Duodenal mucosa (tissue), 2 donors: ENCODE results near the gene MAP2.

ENCODE experiments used
- H3K27ac ChIP-seq: one replicate; pipeline ENCODE4 v1.7.0; 2013; ENCODE audit warnings: low read depth, low read length
- H3K27me3 ChIP-seq, 2 donors: one replicate each; pipeline ENCODE4 v1.7.0; 2013; ENCODE audit warnings: low read length in 2 of 2, control low read depth in 1 of 2; ENCODE audit not compliant: insufficient read depth in 2 of 2, control insufficient read depth in 1 of 2
- H3K36me3 ChIP-seq, 2 donors: one replicate each; pipeline ENCODE4 v1.7.0; 2013; ENCODE audit warnings: low read length in 2 of 2, control low read depth in 1 of 2; ENCODE audit not compliant: insufficient read depth in 2 of 2, control insufficient read depth in 1 of 2
- H3K4me1 ChIP-seq, 2 donors: one replicate each; pipeline ENCODE4 v1.7.0; 2013; ENCODE audit warnings: low read length in 2 of 2, control low read depth in 1 of 2; ENCODE audit not compliant: insufficient read depth in 2 of 2, control insufficient read depth in 1 of 2
- H3K4me3 ChIP-seq, 2 donors: one replicate each; pipeline ENCODE4 v1.7.0; 2013; ENCODE audit warnings: low read length in 2 of 2, low read depth in 1 of 2
- H3K9ac ChIP-seq, 2 donors: one replicate each; pipeline ENCODE4 v1.7.0; 2013; ENCODE audit warnings: low read length in 2 of 2, low read depth in 1 of 2
- H3K9me3 ChIP-seq, 2 donors: one replicate each; pipeline ENCODE4 v1.7.0; 2013; ENCODE audit warnings: low read length in 2 of 2, control low read depth in 1 of 2; ENCODE audit not compliant: control insufficient read depth in 1 of 2

The MAP2 gene

GRCh38 chr2:209685963-209686362, 262.1 kb downstream of the MAP2 start:
- Histone ChIP-seq H3K9ac (no peak overlapping the region), H3K36me3 (no peaks in the 10 kb centered on the region), H3K27ac (no peak overlapping the region), H3K4me3 (no peak overlapping the region), H3K27me3 (no peaks in the 10 kb centered on the region), H3K4me1 (no peaks in the 10 kb centered on the region), H3K9me3 (no peaks in the 10 kb centered on the region)

- Histone ChIP-seq H3K9ac (no peak overlapping the region), H3K4me3 (no peak overlapping the region), H3K9me3 (no peaks in the 10 kb centered on the region), H3K27ac (no peak overlapping the region), H3K4me1 (no peaks in the 10 kb centered on the region), H3K27me3 (no peaks in the 10 kb centered on the region), H3K36me3 (no peaks in the 10 kb centered on the region)
These were observed 262.6 kb downstream of the MAP2 start for GRCh38 chr2:209686448-209686847.

GRCh38 chr2:209687323-209687969, 263.6 kb downstream of the MAP2 start:
- Histone ChIP-seq H3K9ac (no peak overlapping the region), H3K27me3 (no peaks in the 10 kb centered on the region), H3K4me3 (no peak overlapping the region), H3K36me3 (no peaks in the 10 kb centered on the region), H3K9me3 (no peaks in the 10 kb centered on the region), H3K4me1 (no peaks in the 10 kb centered on the region), H3K27ac (no peak overlapping the region)

GRCh38 chr2:209688385-209688784, 264.5 kb downstream of the MAP2 start:
- H3K9ac ChIP-seq = no peak overlapping the region
- H3K9me3 ChIP-seq = no peaks in the 10 kb centered on the region
- H3K27me3 ChIP-seq = no peaks in the 10 kb centered on the region
- no peaks in the 10 kb centered on the region for H3K36me3 ChIP-seq
- no peak overlapping the region for H3K27ac ChIP-seq
- H3K4me1 ChIP-seq = no peaks in the 10 kb centered on the region
- no peak overlapping the region for H3K4me3 ChIP-seq

- Histone ChIP-seq H3K9ac (no peak overlapping the region), H3K9me3 (no peaks in the 10 kb centered on the region), H3K4me1 (no peaks in the 10 kb centered on the region), H3K36me3 (no peaks in the 10 kb centered on the region), H3K4me3 (no peak overlapping the region), H3K27ac (no peak overlapping the region), H3K27me3 (no peaks in the 10 kb centered on the region)
These were observed 266.3 kb downstream of the MAP2 start for GRCh38 chr2:209690029-209690754.

GRCh38 chr2:209694748-209695147, 270.9 kb downstream of the MAP2 start:
- Histone ChIP-seq H3K36me3 (no peaks in the 10 kb centered on the region), H3K27me3 (no peaks in the 10 kb centered on the region), H3K4me3 (no peak overlapping the region), H3K9ac (no peak overlapping the region), H3K27ac (no peak overlapping the region), H3K4me1 (no peaks in the 10 kb centered on the region), H3K9me3 (no peaks in the 10 kb centered on the region)

GRCh38 chr2:209696836-209697711, 273.2 kb downstream of the MAP2 start:
- no peak overlapping the region for H3K4me3 ChIP-seq
- H3K9me3 ChIP-seq = no peaks in the 10 kb centered on the region
- H3K27me3 ChIP-seq = no peaks in the 10 kb centered on the region
- no peak overlapping the region for H3K9ac ChIP-seq
- no peaks in the 10 kb centered on the region for H3K4me1 ChIP-seq
- H3K27ac ChIP-seq = no peak overlapping the region
- H3K36me3 ChIP-seq = no peaks in the 10 kb centered on the region

GRCh38 chr2:209702775-209703174, 278.9 kb downstream of the MAP2 start:
- H3K27ac ChIP-seq = no peak overlapping the region
- H3K9me3 ChIP-seq = no peaks in the 10 kb centered on the region
- H3K27me3 ChIP-seq = no peaks in the 10 kb centered on the region
- no peak overlapping the region for H3K9ac ChIP-seq
- no peaks in the 10 kb centered on the region for H3K36me3 ChIP-seq
- no peak overlapping the region for H3K4me3 ChIP-seq
- no peaks in the 10 kb centered on the region for H3K4me1 ChIP-seq

- no peak overlapping the region for H3K4me3 ChIP-seq
- H3K27me3 ChIP-seq = no peaks in the 10 kb centered on the region
- no peaks in the 10 kb centered on the region for H3K9me3 ChIP-seq
- no peaks in the 10 kb centered on the region for H3K4me1 ChIP-seq
- H3K36me3 ChIP-seq = no peaks in the 10 kb centered on the region
- no peak overlapping the region for H3K9ac ChIP-seq
- no peak overlapping the region for H3K27ac ChIP-seq
These were observed 289.4 kb downstream of the MAP2 start for GRCh38 chr2:209713219-209713618.

- H3K9me3 ChIP-seq = no peaks in the 10 kb centered on the region
These were observed 295.2 kb downstream of the MAP2 start for GRCh38 chr2:209719034-209719433.

More at GRCh38 chr2:209719034-209719433, 295.2 kb downstream of the MAP2 start:
- Histone ChIP-seq H3K27ac (no peak overlapping the region), H3K27me3 (no peaks in the 10 kb centered on the region), H3K4me3 (no peak overlapping the region), H3K36me3 (no peaks in the 10 kb centered on the region), H3K9ac (no peak overlapping the region), H3K4me1 (no peaks in the 10 kb centered on the region)
